ENCODE data around the gene GRB10. TPM values are rescaled to one million over a fixed set of nuclear protein-coding genes. Genes with fewer than 3 reads are reported as not detected.

Gene GRB10
- total RNA-seq, 2 experiments from 2014 or later, result 5.9 to 8.4 TPM

DNA sequence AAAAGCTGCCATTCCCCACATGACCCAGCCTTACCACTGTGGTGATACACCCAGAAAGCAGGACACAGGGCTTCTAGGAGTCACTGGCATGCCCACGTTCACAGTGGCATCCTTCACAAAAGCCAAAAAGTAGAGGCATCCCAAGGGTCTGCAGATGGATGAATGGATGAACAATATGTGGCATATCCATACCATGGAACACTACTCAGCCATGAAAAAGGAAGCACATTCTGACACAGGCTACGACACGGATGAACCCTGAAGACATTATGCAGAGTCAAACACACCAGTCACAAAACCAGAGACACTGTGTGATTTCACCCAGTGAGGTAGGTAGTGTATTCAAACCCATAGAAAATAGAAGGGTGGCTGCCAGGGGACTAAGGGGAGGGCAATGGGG lies 112.8 kb downstream of the GRB10 start:
- no peak for ATAC-seq (ENCODE audit: poor library complexity)
- Mint-ChIP-seq H3K4me1 (ENCODE audit: low read depth) (peaks cover 2% of the 10 kb centered on the region), H3K27ac (no peak overlapping the region), H3K9me3 (no peaks in the 10 kb centered on the region), H3K36me3 (ENCODE audit: low read depth) (no peaks in the 10 kb centered on the region), H3K27me3 (no peaks in the 10 kb centered on the region), H3K4me3 (no peak overlapping the region)
- H3K4me1 ChIP-seq (ENCODE audit: insufficient read depth, low read length), result no peaks in the 10 kb centered on the region
- no peak overlapping the region for H3K4me3 ChIP-seq (ENCODE audit: low read length)
- no peak overlapping the region for H3K27ac ChIP-seq (ENCODE audit: low read depth in 1 of 2, low read length in 2 of 2)
- intact Hi-C loops (cut with DNase I, micrococcal nuclease), result no loop called here
- ChIA-PET POLR2A (no interaction called here), CTCF (no interaction called here)
- TF ChIP-seq, protein P1, sequence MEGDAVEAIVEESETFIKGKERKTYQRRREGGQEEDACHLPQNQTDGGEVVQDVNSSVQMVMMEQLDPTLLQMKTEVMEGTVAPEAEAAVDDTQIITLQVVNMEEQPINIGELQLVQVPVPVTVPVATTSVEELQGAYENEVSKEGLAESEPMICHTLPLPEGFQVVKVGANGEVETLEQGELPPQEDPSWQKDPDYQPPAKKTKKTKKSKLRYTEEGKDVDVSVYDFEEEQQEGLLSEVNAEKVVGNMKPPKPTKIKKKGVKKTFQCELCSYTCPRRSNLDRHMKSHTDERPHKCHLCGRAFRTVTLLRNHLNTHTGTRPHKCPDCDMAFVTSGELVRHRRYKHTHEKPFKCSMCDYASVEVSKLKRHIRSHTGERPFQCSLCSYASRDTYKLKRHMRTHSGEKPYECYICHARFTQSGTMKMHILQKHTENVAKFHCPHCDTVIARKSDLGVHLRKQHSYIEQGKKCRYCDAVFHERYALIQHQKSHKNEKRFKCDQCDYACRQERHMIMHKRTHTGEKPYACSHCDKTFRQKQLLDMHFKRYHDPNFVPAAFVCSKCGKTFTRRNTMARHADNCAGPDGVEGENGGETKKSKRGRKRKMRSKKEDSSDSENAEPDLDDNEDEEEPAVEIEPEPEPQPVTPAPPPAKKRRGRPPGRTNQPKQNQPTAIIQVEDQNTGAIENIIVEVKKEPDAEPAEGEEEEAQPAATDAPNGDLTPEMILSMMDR (IDR thresholded peaks at IDR 0.05), result no peak
- no peak for DNase-seq
- H3K9me3 ChIP-seq (ENCODE audit: control insufficient read depth in 1 of 2, insufficient read depth in 1 of 2, low read length in 2 of 2), result no peaks in the 10 kb centered on the region
- H3K36me3 ChIP-seq (ENCODE audit: insufficient read depth, low read length), result no peaks in the 10 kb centered on the region
- H3K27me3 ChIP-seq (ENCODE audit: control insufficient read depth in 1 of 2, insufficient read depth in 2 of 2, low read length in 2 of 2), result no peaks in the 10 kb centered on the region

DNA sequence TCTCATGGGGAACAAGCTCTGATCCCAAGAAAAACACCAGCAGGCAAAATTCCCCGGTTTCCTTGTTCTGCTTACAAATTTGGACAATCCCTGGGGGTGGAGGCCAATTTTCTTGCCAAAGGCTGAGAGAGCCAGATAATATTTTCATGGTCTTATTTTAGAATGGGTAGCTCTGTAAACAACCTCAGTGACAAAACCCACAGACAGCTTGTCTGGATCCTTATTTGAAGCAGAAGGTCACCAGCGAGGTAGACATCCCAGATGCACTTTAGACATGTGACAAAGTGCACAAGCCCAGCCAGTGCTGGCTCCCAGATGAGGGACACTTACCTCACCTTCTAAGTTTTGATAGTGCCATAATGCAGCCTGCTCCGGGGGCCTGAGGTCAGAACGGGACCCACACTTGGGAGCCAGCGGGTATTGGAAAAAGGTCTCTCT lies 114.9 kb downstream of the GRB10 start:
- H3K27ac Mint-ChIP-seq, result no peak overlapping the region
- H3K36me3 Mint-ChIP-seq (ENCODE audit: low read depth), result no peaks in the 10 kb centered on the region

DNA sequence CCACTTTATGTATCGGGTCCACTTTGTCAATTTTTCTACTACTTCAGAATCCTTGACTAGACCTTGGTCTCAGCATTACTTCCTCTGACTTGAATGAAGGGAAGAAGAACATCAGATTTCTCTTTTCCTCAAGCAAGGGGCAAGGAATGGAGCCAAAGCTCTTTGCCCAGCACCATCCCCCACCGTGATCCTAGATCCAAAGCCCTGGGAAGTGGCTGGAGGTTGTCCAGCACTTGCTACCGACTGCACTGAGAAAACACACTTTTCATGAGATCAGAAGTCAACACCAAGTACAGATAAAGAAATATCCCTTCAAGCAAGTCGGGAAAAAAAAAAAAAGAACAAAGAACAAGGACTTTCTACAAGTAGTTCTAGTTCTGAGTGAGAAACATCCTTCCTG lies 115.4 kb downstream of the GRB10 start:
- Histone ChIP-seq H3K27me3 (ENCODE audit: control insufficient read depth in 1 of 2, insufficient read depth in 2 of 2, low read length in 2 of 2) (no peaks in the 10 kb centered on the region), H3K9me3 (ENCODE audit: control insufficient read depth in 1 of 2, insufficient read depth in 1 of 2, low read length in 2 of 2) (no peaks in the 10 kb centered on the region), H3K4me1 (ENCODE audit: insufficient read depth, low read length) (peaks cover 24% of the 10 kb centered on the region), H3K4me3 (ENCODE audit: low read length) (no peak overlapping the region), H3K36me3 (ENCODE audit: insufficient read depth, low read length) (no peaks in the 10 kb centered on the region), H3K27ac (ENCODE audit: low read depth in 1 of 2, low read length in 2 of 2) (no peak overlapping the region)
- intact Hi-C loops (cut with DNase I, micrococcal nuclease), result no loop called here
- no peaks in the 10 kb centered on the region for H3K27me3 Mint-ChIP-seq
- H3K4me3 Mint-ChIP-seq, result no peak overlapping the region
- CTCF ChIA-PET, result no interaction called here
- no peaks in the 10 kb centered on the region for H3K36me3 Mint-ChIP-seq (ENCODE audit: low read depth)
- ATAC-seq (ENCODE audit: poor library complexity) (no peak), DNase-seq (no peak)
- no peaks in the 10 kb centered on the region for H3K9me3 Mint-ChIP-seq
- H3K27ac Mint-ChIP-seq, result no peak overlapping the region
- POLR2A ChIA-PET, result no interaction called here
- TF ChIP-seq, protein P1 (IDR thresholded peaks at IDR 0.05), result no peak
- H3K4me1 Mint-ChIP-seq (ENCODE audit: low read depth), result peaks cover 22% of the 10 kb centered on the region

More for the DNA sequence above, 114.9 kb downstream of the GRB10 start:
- H3K4me1 Mint-ChIP-seq (ENCODE audit: low read depth), result peaks cover 17% of the 10 kb centered on the region
- Histone ChIP-seq H3K4me3 (ENCODE audit: low read length) (no peak overlapping the region), H3K27me3 (ENCODE audit: control insufficient read depth in 1 of 2, insufficient read depth in 2 of 2, low read length in 2 of 2) (no peaks in the 10 kb centered on the region), H3K36me3 (ENCODE audit: insufficient read depth, low read length) (no peaks in the 10 kb centered on the region), H3K27ac (ENCODE audit: low read depth in 1 of 2, low read length in 2 of 2) (no peak overlapping the region), H3K4me1 (ENCODE audit: insufficient read depth, low read length) (peaks cover 19% of the 10 kb centered on the region), H3K9me3 (ENCODE audit: control insufficient read depth in 1 of 2, insufficient read depth in 1 of 2, low read length in 2 of 2) (no peaks in the 10 kb centered on the region)
- ChIA-PET POLR2A (no interaction called here), CTCF (no interaction called here)
- no peak overlapping the region for H3K4me3 Mint-ChIP-seq
- ATAC-seq (ENCODE audit: poor library complexity), result no peak
- H3K9me3 Mint-ChIP-seq, result no peaks in the 10 kb centered on the region
- DNase-seq, result no peak
- no peaks in the 10 kb centered on the region for H3K27me3 Mint-ChIP-seq
- TF ChIP-seq, protein P1 (IDR thresholded peaks at IDR 0.05), result no peak
- intact Hi-C loops (cut with DNase I, micrococcal nuclease), result no loop called here
